Ishikawa (cell line): ENCODE measurements around the gene FCER2.

Experiments
- CREB1 ChIP-seq: IDR thresholded peaks from 2 replicates; pipeline ENCODE4 v1.6.1; 2012; ENCODE audit warnings: low read depth
- EP300 ChIP-seq: IDR thresholded peaks from 2 replicates; pipeline ENCODE4 v1.6.1; 2012; ENCODE audit warnings: borderline replicate concordance
- RAD21 ChIP-seq: IDR thresholded peaks from 2 replicates; pipeline ENCODE4 v1.6.1; 2012; ENCODE audit warnings: low read depth
- TF ChIP-seq, protein P1 (sequence below): IDR thresholded peaks from 2 replicates; pipeline ENCODE4 v1.6.1; 2012; ENCODE audit warnings: low read depth, mild to moderate bottlenecking
- TF ChIP-seq, protein P2 (sequence below): IDR thresholded peaks from 2 replicates; pipeline ENCODE4 v1.6.1; 2012

- TF ChIP-seq, protein P1, sequence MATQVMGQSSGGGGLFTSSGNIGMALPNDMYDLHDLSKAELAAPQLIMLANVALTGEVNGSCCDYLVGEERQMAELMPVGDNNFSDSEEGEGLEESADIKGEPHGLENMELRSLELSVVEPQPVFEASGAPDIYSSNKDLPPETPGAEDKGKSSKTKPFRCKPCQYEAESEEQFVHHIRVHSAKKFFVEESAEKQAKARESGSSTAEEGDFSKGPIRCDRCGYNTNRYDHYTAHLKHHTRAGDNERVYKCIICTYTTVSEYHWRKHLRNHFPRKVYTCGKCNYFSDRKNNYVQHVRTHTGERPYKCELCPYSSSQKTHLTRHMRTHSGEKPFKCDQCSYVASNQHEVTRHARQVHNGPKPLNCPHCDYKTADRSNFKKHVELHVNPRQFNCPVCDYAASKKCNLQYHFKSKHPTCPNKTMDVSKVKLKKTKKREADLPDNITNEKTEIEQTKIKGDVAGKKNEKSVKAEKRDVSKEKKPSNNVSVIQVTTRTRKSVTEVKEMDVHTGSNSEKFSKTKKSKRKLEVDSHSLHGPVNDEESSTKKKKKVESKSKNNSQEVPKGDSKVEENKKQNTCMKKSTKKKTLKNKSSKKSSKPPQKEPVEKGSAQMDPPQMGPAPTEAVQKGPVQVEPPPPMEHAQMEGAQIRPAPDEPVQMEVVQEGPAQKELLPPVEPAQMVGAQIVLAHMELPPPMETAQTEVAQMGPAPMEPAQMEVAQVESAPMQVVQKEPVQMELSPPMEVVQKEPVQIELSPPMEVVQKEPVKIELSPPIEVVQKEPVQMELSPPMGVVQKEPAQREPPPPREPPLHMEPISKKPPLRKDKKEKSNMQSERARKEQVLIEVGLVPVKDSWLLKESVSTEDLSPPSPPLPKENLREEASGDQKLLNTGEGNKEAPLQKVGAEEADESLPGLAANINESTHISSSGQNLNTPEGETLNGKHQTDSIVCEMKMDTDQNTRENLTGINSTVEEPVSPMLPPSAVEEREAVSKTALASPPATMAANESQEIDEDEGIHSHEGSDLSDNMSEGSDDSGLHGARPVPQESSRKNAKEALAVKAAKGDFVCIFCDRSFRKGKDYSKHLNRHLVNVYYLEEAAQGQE, result no peak
- TF ChIP-seq, protein P2, sequence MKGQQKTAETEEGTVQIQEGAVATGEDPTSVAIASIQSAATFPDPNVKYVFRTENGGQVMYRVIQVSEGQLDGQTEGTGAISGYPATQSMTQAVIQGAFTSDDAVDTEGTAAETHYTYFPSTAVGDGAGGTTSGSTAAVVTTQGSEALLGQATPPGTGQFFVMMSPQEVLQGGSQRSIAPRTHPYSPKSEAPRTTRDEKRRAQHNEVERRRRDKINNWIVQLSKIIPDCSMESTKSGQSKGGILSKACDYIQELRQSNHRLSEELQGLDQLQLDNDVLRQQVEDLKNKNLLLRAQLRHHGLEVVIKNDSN, result no peak
- TF ChIP-seq CREB1 (no peak), RAD21 (no peak), EP300 (no peak)
These were observed 13.7 kb upstream of the FCER2 start for GRCh38 chr19:7715671-7716070.
